Measurements from ENCODE around the gene PTCH2.

DNA sequence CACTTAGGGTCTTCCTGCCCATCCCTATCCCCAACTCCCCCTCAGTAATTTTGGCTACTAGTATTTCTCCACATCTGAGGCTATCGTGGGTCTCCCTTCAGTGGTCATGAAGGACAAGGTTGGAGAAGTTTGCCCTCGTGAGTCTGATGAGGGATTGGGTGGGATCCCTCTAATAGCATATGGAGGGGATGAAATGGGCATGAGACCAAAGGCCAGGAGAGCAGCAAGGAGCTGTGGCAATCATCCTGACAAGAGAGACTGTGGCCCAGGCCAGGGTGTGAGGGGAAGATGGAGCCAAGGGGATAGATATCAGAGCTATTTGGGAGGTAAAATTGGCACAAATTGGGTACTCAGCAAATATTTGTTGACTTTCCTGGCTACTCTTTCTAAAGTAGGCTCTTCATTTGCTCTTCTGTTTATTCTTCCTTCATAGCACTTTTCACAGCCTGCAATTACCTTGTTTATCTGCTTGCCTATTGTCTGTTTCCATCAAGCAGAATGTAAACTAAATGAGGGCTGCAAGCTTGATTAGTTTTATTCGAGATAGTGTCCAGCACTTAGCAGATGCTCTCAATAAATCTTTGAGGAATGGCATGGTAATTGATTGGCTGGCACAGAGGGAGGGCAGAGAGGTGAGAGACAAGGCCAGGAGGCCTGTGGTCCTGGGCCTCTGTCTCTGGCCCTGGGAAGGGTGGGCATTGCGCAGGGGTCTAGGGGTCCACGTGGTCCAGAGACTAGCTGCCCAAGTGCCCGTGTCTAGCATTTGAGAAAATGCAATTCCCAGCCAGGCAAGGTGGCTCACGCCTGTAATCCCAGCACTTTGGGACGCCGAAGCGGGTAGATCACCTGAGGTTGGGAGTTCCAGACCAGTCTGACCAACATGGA lies 44.3 kb downstream of the PTCH2 start:
- TF ChIP-seq, protein P1, sequence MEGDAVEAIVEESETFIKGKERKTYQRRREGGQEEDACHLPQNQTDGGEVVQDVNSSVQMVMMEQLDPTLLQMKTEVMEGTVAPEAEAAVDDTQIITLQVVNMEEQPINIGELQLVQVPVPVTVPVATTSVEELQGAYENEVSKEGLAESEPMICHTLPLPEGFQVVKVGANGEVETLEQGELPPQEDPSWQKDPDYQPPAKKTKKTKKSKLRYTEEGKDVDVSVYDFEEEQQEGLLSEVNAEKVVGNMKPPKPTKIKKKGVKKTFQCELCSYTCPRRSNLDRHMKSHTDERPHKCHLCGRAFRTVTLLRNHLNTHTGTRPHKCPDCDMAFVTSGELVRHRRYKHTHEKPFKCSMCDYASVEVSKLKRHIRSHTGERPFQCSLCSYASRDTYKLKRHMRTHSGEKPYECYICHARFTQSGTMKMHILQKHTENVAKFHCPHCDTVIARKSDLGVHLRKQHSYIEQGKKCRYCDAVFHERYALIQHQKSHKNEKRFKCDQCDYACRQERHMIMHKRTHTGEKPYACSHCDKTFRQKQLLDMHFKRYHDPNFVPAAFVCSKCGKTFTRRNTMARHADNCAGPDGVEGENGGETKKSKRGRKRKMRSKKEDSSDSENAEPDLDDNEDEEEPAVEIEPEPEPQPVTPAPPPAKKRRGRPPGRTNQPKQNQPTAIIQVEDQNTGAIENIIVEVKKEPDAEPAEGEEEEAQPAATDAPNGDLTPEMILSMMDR (IDR thresholded peaks at IDR 0.05), result no peak
- TF ChIP-seq POLR2A (IDR thresholded peaks at IDR 0.05), result no peak

All from tibial nerve (tissue), 3 donors.